Adipose tissue (tissue), 3 donors: ENCODE measurements around the gene RBM14. TPM values are rescaled to one million over a fixed set of nuclear protein-coding genes. Genes with fewer than 3 reads are reported as not detected.
A peak's percentile ranks its signal among the peaks of the same experiment; 100 is the strongest.
"Not testable (repeated sequence)": the region's sequence is repeated elsewhere in the genome, so short reads cannot be mapped to it uniquely, and the experiment has no call there.

ENCODE experiments used
- H3K27ac ChIP-seq: one replicate; pipeline ENCODE4 v1.5.1; 2013; ENCODE audit warnings: low read depth, low read length
- WGBS, 3 donors: extraction: QIAGEN DNeasy Blood & Tissue Kit; methylation state at CpG; one replicate each; pipeline ENCODE4 v1.1.7; 2013; 5-methylcytosine and 5-hydroxymethylcytosine counted together
- polyA plus RNA-seq, 3 donors: library from polyadenylated mRNA; stranded (reverse); fragments of 200-250 nt; gene quantifications; one replicate each; pipeline ENCODE4 v1.2.3, GENCODE V29; 2013
- donor health status: healthy with polysubstance abuse.
- donor health status: Bipolar disorder and iron deficiency.
- donor health status: healthy.

RBM14 gene
- polyA plus RNA-seq, 3 donors, result 21.1 to 35.3 (median 33.4) TPM

DNA sequence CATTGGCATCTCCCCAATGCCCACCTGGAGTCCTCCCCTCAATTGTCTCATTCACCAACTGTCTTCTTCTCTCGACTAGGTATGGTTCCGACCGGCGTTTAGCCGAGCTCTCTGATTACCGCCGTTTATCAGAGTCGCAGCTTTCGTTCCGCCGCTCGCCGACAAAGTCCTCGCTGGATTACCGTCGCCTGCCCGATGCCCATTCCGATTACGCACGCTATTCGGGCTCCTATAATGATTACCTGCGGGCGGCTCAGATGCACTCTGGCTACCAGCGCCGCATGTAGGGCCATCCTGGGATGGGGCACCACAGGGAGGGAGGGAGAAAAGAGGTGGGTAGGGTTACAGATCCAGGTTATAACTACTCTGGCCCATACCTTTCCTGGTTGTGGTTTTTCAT, 10.0 kb downstream of the RBM14 start:
- H3K27ac ChIP-seq, result no peak overlapping the region
- 96% methylated on average over 25 of the region's 25 CpGs for WGBS, 3 donors

DNA sequence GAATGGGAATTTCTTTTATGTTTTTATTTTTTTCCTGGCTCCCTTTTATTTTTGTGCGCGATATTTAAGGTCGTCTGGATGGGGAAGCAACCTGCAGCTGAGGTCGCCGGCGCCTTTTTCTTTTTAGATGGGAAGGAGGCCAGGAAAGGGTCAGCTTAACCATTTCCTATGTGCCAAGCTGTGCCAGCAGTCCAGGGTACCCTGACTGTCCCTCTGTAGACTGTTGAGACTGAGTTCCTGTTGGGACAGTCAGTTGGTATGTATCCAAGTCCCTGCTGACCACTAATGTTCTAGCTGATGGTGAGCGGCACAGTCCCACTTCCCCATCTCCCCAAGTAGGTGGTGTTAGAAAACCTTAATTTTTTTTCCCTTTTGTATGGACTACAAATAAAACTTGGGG, 10.5 kb downstream of the RBM14 start:
- WGBS, 3 donors, result 51 to 82% (median 72%) methylated on average over 7 of the region's 7 CpGs

DNA sequence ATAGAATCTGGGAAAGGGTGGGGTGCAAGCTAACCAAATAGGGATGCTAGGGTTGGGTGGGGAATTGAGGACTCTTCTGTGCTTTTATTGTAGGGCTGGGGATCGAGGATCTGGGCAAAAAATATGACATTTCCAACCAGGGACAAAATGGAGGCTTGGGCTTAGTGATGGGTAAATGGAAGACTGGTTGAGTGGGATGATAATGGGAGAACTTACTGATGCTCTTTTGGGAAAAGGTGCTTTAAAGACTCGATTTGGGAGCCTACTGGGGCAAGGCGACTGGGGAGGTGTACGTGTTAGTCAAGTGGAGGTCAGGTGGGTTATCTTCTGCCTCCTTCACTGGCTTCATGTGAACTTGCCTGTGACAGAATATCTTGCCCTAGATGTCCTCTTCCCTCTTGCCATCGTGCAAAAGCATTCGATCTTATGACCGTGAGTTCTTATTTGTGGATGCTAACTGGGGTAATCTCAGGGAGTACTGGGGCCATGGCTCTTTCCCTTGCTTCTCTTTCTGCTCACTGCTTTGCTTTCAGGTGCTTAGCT, 11.7 kb downstream of the RBM14 start:
- 94 to 95% (median 94%) methylated on average over 7 of the region's 7 CpGs for WGBS, 3 donors

More for the DNA sequence above, 10.5 kb downstream of the RBM14 start:
- H3K27ac ChIP-seq, result no peak overlapping the region

GRCh38 chr11:66629356-66629755, 12.9 kb downstream of the RBM14 start:
- 86 to 88% (median 87%) methylated on average over 2 of the region's 2 CpGs for WGBS, 3 donors
- no peak overlapping the region for H3K27ac ChIP-seq

More for the DNA sequence above, 11.7 kb downstream of the RBM14 start:
- no peak overlapping the region for H3K27ac ChIP-seq

- no peak overlapping the region for H3K27ac ChIP-seq
Observed at GRCh38 chr11:66631883-66632282, 15.5 kb downstream of the RBM14 start.

DNA sequence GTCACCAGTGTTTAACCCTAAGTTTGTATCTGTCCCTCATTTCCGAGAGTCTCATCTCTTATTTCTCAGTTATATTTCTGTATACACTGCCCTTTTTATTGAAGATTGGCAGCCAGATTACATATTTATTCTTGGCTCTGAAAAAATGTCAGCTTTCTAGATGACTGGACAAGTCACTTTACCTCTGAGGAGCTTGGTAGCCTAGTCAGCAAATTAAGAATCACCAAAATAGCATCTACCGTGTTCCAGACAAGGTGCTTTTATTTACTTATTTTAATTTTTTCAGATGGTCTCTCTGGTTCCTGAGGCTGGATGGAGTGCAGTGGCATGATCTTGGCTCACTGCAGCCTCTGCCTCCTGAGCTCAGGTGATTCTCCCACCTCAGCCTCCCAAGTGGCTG, 16.5 kb downstream of the RBM14 start:
- no peak overlapping the region for H3K27ac ChIP-seq
- 87 to 91% (median 89%) methylated on average over 2 of the region's 2 CpGs for WGBS, 3 donors

More at GRCh38 chr11:66631883-66632282, 15.5 kb downstream of the RBM14 start:
- WGBS, 3 donors, result 88 to 93% (median 92%) methylated on average over 6 of the region's 6 CpGs

DNA sequence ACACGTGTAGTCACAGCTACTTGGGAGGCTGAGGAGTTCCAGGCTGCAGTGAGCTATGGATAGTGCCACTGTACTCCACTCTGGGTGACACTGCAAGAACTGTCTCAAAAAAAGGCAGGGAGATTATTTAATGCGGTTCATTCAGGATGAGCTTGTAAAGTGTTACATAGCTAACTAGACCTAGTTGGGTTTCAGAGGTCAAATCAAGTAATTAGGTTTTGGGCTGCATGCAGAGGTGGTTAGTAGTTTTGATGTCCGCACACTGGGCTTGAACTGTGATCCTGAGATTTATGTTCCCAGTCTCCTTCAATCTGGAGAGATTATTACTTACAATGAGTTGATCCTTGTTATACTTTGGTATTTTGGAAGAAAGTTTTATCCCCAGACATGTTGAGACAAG, 20.0 kb downstream of the RBM14 start:
- no peak overlapping the region for H3K27ac ChIP-seq
- WGBS, 3 donors, result 82 to 88% (median 83%) methylated on average over 3 of the region's 3 CpGs

- no peak overlapping the region for H3K27ac ChIP-seq
- 46 to 49% (median 48%) methylated on average over 12 of the region's 12 CpGs for WGBS, 3 donors
Observed at GRCh38 chr11:66637557-66638176, 21.2 kb downstream of the RBM14 start.

- peak within 1 kb of the TSS; percentile 59 for H3K27ac ChIP-seq
- WGBS, 3 donors, result 0 to 1% (median 1%) methylated on average over 59 to 63 of the region's 63 CpGs
Observed at GRCh38 chr11:66638177-66639065, 22.0 kb downstream of the RBM14 start, which contains the start of gene RBM4. TSS of gene RBM4 (plus strand) at chr11:66638703. CDS start at chr11:66639712, 1,009 bp downstream.

DNA sequence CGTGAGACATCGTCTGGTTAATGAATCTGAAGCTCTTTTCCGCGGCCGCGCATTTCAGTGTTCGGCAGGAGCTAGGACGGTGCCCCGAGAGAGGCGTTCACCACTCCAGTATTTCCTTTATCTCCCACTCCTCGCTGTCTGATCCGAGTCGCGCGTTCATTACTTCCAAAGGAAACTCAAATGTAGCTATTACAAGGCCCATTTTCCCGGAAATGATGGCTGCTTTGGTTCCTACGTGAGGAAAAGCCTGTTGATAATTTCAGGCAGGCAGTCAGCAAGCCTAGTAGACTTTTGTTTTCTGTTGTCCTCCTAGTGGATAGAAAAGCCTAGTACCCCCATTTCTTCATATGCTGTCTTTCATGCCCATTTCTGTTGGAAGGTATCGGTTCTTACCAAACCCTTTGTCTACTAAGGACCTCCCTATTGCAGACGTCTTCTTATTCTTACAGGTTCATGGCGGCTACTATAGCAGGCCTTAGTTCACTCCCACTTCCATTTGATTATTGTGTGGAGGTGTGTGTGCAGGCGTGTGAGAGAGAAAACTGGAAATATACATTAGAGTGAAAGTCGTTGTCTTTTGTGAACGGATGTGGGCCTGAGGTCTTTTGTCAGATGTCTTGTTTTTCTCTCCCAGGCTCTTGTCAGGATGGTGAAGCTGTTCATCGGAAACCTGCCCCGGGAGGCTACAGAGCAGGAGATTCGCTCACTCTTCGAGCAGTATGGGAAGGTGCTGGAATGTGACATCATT, 22.8 kb downstream of the RBM14 start:
- 2 to 8% (median 6%) methylated on average over 27 of the region's 27 CpGs for WGBS, 3 donors
- H3K27ac ChIP-seq, result peak overlapping the region; percentile 59

GRCh38 chr11:66639814-66640340, 23.4 kb downstream of the RBM14 start:
- 40 to 66% (median 66%) methylated on average over 8 to 10 of the region's 10 CpGs for WGBS, 3 donors
- not testable (repeated sequence) for H3K27ac ChIP-seq

DNA sequence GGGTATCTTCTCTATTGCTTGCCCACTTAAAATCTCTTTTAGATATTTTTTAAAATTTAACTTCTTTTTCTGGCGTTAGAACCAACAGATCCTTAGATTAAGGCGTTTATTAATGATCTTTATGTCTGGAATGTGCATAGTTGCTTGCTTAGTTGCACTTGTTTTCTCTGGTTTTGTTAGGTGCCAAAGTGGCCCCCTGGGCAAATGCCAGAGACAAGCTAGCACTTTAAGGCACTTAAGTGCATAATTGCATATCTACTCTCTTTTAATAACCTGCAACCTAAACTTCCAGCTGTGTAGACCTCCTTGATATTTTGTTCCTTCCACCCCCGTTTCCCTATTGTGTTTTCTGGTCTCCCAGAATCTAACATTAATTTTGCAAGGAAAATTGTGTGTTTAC, 25.4 kb downstream of the RBM14 start:
- 18 to 39% (median 23%) methylated on average over 3 of the region's 3 CpGs for WGBS, 3 donors
- no peak overlapping the region for H3K27ac ChIP-seq

DNA sequence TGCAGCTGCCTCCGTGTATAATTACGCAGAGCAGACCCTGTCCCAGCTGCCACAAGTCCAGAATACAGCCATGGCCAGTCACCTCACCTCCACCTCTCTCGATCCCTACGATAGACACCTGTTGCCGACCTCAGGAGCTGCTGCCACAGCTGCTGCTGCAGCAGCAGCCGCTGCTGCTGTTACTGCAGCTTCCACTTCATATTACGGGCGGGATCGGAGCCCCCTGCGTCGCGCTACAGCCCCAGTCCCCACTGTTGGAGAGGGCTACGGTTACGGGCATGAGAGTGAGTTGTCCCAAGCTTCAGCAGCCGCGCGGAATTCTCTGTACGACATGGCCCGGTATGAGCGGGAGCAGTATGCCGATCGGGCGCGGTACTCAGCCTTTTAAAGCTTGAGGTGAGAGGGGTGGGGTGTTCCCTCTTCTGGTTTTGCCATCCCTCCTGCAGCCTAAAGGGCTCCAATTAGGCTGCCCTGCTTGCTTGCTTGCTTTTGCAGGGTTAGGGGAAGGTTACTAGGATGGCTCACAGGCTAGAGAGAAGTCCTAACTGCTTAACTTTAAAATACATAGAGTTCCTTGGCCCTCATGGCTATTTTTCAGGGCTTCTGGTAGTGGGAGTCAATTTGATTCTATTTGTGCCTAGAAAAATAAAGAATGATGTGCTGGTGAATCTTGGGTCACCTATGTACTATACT, 27.5 kb downstream of the RBM14 start:
- 64 to 91% (median 90%) methylated on average over 24 of the region's 24 CpGs for WGBS, 3 donors
- H3K27ac ChIP-seq, result no peak overlapping the region

DNA sequence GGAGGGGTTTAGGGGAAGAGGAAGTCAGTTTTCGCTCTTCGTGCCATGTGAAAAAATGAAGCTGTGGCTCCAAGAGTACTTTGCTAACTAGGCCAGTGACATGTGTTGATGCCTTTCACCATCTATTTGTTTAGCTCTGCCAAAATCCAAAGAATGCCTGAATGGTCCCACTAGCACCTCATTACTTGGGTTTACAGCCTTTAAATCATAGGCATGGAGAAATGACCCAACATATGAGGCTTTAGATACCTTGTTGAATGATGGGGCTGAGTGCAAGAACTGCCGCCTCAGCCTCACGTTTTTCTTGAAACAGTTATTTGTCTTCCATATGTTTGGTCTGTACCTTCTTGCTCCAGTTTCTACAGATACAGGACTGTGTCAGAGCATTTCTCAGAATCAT, 30.4 kb downstream of the RBM14 start:
- H3K27ac ChIP-seq, result no peak overlapping the region
- 72 to 77% (median 72%) methylated on average over 4 of the region's 4 CpGs for WGBS, 3 donors

GRCh38 chr11:66649903-66650302, 33.5 kb downstream of the RBM14 start:
- 89 to 97% (median 96%) methylated on average over 5 of the region's 5 CpGs for WGBS, 3 donors
- H3K27ac ChIP-seq, result no peak overlapping the region

DNA sequence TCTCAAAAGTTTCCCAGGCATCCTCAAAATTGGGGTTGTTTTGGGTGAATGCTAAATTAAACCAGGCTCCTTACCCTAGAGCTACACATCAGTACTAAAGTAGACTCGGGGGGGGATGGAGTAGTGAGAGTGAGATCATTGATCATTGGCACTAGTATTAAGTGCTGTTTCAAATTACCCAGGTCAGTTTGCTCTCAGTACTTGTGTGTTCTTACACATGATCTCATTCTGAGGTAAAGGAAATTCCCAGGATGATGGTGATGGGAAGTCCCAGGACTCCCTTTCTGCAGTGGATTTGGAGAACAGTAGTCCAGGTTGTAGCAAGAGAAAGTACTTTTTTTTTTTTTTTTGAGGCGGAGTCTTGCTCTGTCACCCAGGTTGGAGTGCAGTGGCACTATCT, 34.6 kb downstream of the RBM14 start:
- H3K27ac ChIP-seq, result no peak overlapping the region
- WGBS, 3 donors, result 91 to 96% (median 95%) methylated on average over 1 to 2 of the region's 2 CpGs

- 89 to 95% (median 93%) methylated on average over 7 of the region's 7 CpGs for WGBS, 3 donors
Observed at GRCh38 chr11:66652651-66653050, 36.2 kb downstream of the RBM14 start.

DNA sequence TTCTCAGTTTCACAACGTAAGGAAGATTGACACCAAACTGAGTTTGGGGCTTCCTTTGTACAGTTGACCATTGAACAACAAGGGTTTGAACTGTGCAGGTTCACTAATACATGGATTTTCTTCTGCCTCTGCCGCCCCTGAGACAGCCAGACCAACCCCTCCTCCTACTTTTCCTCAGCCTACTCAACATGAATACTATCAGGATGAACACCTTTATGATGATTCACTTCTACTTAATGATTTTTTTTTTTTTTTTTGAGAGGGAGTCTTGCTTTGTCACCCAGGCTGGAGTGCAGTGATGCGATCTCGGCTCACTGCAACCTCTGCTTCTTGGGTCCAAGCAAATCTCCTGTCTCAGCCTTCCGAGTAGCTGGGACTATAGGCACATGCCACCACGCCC, 36.7 kb downstream of the RBM14 start:
- no peak overlapping the region for H3K27ac ChIP-seq
- 89 to 93% (median 91%) methylated on average over 6 of the region's 6 CpGs for WGBS, 3 donors

More at GRCh38 chr11:66652651-66653050, 36.2 kb downstream of the RBM14 start:
- H3K27ac ChIP-seq, result no peak overlapping the region
